Measurements from ENCODE around the gene KANSL1.
"Not testable (repeated sequence)": the region's sequence is repeated elsewhere in the genome, so short reads cannot be mapped to it uniquely, and the experiment has no call there.

KANSL1 gene

DNA sequence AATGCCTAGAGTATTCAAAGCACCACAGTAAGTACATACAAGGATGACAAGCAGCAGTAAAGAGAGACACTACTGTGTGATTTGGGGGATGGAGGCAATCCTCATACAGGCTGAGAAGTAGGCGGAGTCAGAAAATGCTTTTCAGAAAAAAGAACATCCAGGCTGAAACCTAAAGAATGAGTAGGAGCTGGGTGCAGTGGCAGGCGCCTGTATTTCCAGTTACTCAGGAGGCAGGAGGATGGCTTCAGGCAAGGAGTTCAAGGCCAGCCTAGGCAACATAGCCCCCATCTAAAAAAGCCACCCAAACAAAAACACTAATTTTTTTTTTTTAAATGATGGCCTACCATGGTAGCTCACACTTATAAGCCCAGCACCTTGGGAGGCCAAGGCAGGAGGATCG, 10.3 kb downstream of the KANSL1 start:
- POLR2A ChIA-PET (ENCODE audit: low non-redundant PET), result interaction anchor here (0.7 kb wide), 1 partner anchor 84 kb away, joined by 5 read pairs; no protein-coding TSS in a partner anchor
- no peak for DNase-seq (ENCODE audit: low spot score)
- H3K27ac ChIP-seq, result peak overlapping the region; percentile 6
- TF ChIP-seq CTCF (conservative IDR thresholded peaks at IDR 0.05; ENCODE audit: low read depth), result no peak
- CTCF ChIA-PET, result interaction anchor here (0.6 to 1.1 kb wide), 3 partner anchors 10 to 132 kb away, joined by 3 to 4 read pairs (median 3); partner anchors contain the start of gene KANSL1

GRCh38 chr17:46181940-46182339, 11.3 kb downstream of the KANSL1 start:
- H3K27ac ChIP-seq, result no peak overlapping the region
- CTCF ChIA-PET, result interaction anchor here (2.0 kb wide), 1 partner anchor 12 kb away, joined by 5 read pairs; no protein-coding TSS in a partner anchor
- DNase-seq (ENCODE audit: low spot score), result no peak

GRCh38 chr17:46181316-46181715, 11.9 kb downstream of the KANSL1 start:
- POLR2A ChIA-PET (ENCODE audit: low non-redundant PET); H3K27ac ChIP-seq; DNase-seq (ENCODE audit: low spot score): not testable (repeated sequence)
- CTCF ChIA-PET, result interaction anchor here (1.3 to 2.0 kb wide), 2 partner anchors 12 to 137 kb away, joined by 3 to 5 read pairs; no protein-coding TSS in a partner anchor

More at GRCh38 chr17:46181940-46182339, 11.3 kb downstream of the KANSL1 start:
- TF ChIP-seq CTCF (conservative IDR thresholded peaks at IDR 0.05; ENCODE audit: low read depth), result no peak
- POLR2A ChIA-PET (ENCODE audit: low non-redundant PET), result no interaction called here

- CTCF ChIA-PET, result interaction anchor here (1.3 to 2.0 kb wide), 2 partner anchors 13 to 136 kb away, joined by 3 to 5 read pairs; no protein-coding TSS in a partner anchor
- TF ChIP-seq CTCF (conservative IDR thresholded peaks at IDR 0.05; ENCODE audit: low read depth), result no peak
- no peak overlapping the region for H3K27ac ChIP-seq
- POLR2A ChIA-PET (ENCODE audit: low non-redundant PET), result no interaction called here
- DNase-seq (ENCODE audit: low spot score), result no peak
Observed at GRCh38 chr17:46180892-46181274, 12.3 kb downstream of the KANSL1 start.

- POLR2A ChIA-PET (ENCODE audit: low non-redundant PET); DNase-seq (ENCODE audit: low spot score): not testable (repeated sequence)
- CTCF ChIA-PET, result interaction anchor here (0.6 to 2.0 kb wide), 3 partner anchors 13 to 136 kb away, joined by 3 to 5 read pairs (median 3); no protein-coding TSS in a partner anchor
- H3K27ac ChIP-seq, result peak overlapping the region; percentile 5; the same call in 1 of the 2 replicates
Observed at GRCh38 chr17:46180185-46180891, 12.9 kb downstream of the KANSL1 start.

DNA sequence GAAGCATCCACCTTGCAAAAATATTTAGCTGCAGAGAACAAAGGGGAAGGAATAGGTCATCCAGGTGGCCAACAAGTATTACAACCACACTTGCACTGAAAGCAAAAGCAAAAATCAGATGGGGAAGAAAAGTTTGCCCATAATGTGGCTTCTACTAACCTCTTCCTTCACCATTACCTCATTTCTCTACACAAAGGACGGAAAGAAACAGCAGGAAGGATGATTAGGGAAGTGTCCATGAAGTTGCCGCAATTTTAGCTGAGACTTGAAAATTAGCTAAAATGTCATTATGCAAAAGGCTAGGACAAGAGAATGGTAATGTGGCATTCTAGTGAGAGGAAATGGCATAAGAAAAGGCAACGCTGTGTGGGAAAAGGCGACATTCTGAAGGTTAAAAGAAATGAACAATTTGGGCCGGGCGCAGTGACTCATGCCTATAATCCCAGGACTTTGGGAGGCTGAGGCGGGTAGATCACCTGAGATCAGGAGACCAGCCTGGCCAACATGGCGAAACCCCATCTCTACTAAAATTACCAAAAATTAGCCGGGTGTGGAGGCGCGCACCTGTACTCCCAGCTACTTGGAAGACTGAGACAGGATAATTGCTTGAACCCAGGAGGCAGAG, 13.7 kb downstream of the KANSL1 start:
- ChIA-PET POLR2A (ENCODE audit: low non-redundant PET) (no interaction called here), CTCF (interaction anchor here (0.5 to 0.7 kb wide), 2 partner anchors 14 to 32 kb away, joined by 5 read pairs; no protein-coding TSS in a partner anchor)
- DNase-seq (ENCODE audit: low spot score), result no peak
- TF ChIP-seq CTCF (conservative IDR thresholded peaks at IDR 0.05; ENCODE audit: low read depth), result no peak
- no peak overlapping the region for H3K27ac ChIP-seq

- peak; percentile 30 for DNase-seq (ENCODE audit: low spot score)
- CTCF ChIA-PET, result no interaction called here
- no peak overlapping the region for H3K27ac ChIP-seq
- TF ChIP-seq CTCF (conservative IDR thresholded peaks at IDR 0.05; ENCODE audit: low read depth), result no peak
- POLR2A ChIA-PET (ENCODE audit: low non-redundant PET), result no interaction called here
Observed at GRCh38 chr17:46178550-46179214, 14.5 kb downstream of the KANSL1 start.

Measured in RWPE1 (cell line).